ENCODE results near the gene C22orf23.

GRCh38 chr22:37911697-37912096, 41.7 kb downstream of the C22orf23 start:
- TF ChIP-seq LEF1 (IDR thresholded peaks at IDR 0.05; ENCODE audit: borderline replicate concordance) = no peak
- no peak for TF ChIP-seq BHLHE40 (IDR thresholded peaks at IDR 0.05; ENCODE audit: borderline replicate concordance)
- no peak for TF ChIP-seq CTBP1 (IDR thresholded peaks at IDR 0.05; ENCODE audit: borderline replicate concordance)
- TF ChIP-seq PKNOX1 (IDR thresholded peaks at IDR 0.05) = no peak
- no peak for TF ChIP-seq FOXA1 (IDR thresholded peaks at IDR 0.05)
- no peak for TF ChIP-seq ELF4 (IDR thresholded peaks at IDR 0.05)
- TF ChIP-seq ARNT (IDR thresholded peaks at IDR 0.05) = no peak
- no peak for TF ChIP-seq FOXK2 (IDR thresholded peaks at IDR 0.05)
- no peak for TF ChIP-seq FOXM1 (IDR thresholded peaks at IDR 0.05; ENCODE audit: borderline replicate concordance)
- TF ChIP-seq SUZ12 (IDR thresholded peaks at IDR 0.05) = no peak
- no peak for TF ChIP-seq L3MBTL2 (conservative IDR thresholded peaks at IDR 0.05)
- no peak for TF ChIP-seq SP1 (IDR thresholded peaks at IDR 0.05)

All from HEK293T (cell line).